D341Med (cell line): ENCODE results near the gene ADGRD2.
"Not testable (repeated sequence)": the region's sequence is repeated elsewhere in the genome, so short reads cannot be mapped to it uniquely, and the experiment has no call there.

ENCODE experiments used
- DNase-seq: peaks from one replicate; pipeline ENCODE4 v3.0.0; 2012; ENCODE audit warnings: low spot score

Gene ADGRD2, protein sequence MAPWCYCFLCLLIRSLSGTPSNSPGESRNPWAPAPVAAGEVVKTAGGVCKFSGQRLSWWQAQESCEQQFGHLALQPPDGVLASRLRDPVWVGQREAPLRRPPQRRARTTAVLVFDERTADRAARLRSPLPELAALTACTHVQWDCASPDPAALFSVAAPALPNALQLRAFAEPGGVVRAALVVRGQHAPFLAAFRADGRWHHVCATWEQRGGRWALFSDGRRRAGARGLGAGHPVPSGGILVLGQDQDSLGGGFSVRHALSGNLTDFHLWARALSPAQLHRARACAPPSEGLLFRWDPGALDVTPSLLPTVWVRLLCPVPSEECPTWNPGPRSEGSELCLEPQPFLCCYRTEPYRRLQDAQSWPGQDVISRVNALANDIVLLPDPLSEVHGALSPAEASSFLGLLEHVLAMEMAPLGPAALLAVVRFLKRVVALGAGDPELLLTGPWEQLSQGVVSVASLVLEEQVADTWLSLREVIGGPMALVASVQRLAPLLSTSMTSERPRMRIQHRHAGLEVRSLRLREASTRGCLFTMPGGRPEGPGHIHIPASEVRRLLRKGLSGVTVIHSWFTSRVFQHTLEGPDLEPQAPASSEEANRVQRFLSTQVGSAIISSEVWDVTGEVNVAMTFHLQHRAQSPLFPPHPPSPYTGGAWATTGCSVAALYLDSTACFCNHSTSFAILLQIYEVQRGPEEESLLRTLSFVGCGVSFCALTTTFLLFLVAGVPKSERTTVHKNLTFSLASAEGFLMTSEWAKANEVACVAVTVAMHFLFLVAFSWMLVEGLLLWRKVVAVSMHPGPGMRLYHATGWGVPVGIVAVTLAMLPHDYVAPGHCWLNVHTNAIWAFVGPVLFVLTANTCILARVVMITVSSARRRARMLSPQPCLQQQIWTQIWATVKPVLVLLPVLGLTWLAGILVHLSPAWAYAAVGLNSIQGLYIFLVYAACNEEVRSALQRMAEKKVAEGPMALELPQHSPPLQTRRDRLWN

DNA sequence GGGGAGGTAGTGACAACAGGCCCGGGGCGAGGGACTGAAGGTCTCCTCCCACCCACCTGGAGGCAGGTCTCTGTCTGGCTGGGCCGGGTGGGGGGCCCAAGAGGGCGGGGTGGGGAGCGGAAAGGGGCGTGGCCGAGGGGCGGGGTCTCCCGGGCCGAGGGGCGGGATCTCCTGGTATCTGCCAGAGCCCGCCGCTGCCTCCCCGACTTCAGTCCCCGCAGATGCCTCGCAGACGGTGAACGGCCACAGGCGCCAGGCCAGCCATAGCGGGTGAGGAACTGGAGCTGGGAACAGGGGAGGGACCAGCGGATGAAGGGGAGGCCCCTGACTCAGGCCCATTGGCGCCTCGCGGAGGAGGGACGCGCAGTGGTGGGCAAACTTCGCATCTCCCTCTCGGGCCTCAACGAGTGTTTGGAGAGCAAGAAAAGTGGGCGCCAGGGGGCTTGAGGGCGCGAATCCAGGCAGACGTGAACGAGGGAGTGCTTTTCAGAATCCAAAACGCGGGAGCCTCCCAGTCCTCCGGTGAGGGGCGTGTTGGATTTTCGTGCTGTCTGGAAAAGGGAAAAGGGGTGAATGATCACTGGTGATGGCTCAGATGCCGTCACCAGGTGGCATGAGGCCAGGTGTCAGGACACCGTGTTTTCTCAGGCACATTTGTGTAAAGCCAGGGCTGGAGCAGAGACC, at the start of gene ADGRD2:
Gene ADGRD2, plus strand, starts transcription at position 211 of the 684 bp plus-strand sequence. CDS start 1,216 bp downstream, outside the sequence.
- peak; percentile 37 for DNase-seq

DNA sequence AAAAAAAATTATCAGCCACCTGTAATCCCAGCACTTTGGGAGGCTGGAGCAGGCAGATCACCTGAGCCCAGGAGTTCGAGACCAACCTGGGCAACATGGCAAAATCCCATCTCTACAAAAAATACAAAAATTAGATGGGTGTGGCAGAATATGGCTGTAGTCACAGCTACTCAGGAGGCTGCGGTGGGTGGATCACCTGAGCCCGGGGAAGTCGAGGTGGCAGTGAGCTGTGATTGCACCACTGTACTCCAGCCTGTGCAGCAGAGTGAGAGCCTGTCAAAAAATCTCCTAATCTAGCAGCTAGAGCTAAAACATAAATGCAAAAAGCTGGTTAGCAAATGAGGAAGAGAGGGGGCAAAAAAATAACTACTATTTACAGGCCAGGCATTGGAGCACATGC, 47.0 kb upstream of the ADGRD2 start:
- no peak for DNase-seq

DNA sequence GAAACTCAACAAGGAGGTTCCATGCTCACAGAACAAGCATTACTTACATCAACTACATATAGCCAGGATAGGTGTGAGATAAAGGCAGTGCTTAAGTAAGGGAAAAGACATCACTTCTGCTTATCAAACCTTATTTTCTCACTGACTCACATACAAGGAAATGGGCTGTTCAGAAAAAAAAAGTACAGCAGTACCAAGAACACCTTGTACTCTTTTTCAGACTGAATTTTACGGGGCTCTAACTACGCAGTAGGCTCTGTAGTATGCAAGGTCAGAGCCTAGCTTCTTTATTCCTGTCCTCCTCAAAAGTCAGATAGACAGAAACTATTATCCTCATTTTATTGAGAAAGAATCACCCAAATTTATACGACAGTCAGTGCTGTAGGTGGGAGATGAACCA, 40.8 kb upstream of the ADGRD2 start:
- no peak for DNase-seq

DNA sequence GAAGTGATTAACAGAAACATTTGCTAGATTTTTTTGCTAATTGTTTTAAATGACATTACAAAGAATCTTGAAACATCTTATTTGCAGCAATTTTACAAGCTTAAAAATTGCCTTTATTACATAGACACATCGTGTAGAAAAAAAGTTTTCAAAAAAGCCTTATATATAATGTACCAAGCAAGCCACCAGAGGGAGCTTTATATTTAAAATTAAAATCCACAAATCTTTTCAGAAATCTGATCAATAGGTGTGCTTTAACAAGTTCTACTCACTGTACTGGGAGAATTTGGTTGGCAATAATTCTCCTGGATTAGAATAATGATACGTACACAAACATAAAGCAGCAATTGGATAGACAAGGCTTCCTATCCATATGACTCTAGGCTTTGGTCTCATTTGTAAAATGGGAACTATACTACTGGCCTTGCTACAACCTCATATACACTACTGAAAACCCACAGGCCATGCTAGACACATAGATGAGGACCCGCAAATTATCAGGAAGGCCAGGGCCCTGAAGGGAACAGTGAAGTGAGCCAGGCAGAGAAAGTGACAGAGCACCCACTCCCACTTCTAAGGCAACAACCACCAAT, 39.8 kb upstream of the ADGRD2 start:
- DNase-seq, result no peak

DNA sequence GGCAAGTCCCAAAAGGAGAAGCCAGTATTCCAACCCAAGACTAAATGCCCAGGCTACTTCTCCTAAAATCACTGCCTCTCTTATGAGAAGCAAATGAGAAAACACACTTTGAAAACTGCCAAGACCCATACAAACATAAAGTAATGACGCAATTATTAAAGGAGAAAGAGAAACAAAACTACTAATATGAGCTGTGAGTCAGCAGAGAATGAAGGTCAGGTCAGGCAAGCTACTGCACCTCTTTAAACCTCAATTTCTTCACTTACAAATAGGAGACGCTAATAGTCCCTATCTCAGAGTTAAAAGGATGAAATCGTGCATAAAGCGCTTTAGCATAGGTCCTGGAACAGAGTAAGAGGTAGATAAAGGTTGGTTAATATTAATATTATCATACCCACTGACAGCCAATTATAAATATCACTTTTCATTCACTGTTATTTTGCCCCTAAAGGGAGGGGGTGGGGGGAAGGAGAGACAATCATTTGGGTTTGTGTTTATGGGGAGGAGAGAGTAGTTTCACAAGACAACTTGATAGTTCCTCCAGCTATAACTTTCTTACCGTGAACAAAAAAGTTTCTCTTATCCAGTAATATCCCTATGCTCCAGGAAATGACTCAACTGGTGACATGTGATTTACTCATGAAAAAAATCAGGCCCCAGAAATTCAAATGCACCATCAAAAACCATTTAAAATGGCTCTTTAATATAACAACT, 38.6 kb upstream of the ADGRD2 start:
- no peak for DNase-seq

DNA sequence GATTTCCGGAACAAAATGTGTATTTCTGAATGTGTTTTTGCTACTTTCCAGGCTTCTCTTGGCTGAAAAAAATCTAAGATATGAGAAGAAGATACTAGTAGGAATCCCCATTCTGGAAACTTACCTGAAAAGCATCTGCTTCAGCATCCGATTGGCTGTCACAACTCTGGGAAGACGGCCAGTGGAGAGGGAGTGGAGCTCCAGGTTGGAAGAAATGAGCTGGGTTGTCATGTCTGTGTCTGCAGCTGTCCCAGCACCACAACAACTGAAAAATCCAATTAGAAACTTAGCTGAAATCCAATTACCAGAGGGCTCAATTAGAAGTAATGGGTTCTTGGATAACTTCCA, 38.0 kb upstream of the ADGRD2 start:
- DNase-seq, result no peak

DNA sequence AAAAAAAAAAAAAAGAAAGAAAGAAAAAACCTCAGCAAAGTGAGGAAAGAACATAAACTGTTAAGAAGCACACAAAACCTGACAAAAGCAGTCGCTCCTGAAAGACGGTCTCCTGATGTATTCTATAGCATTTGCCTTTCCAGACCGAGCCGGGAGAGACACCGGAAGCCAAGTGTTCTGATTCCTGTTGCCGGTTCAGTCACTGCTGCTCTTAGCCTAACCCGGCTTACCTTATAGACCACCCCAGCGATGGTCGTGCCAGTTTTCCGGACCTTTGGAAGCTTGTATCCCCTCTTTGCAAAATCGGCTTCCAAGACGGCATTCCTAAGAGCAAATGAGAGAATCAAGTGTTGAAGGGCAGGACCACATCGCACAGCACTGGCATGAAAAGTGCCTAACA, 35.6 kb upstream of the ADGRD2 start:
- DNase-seq, result no peak

DNA sequence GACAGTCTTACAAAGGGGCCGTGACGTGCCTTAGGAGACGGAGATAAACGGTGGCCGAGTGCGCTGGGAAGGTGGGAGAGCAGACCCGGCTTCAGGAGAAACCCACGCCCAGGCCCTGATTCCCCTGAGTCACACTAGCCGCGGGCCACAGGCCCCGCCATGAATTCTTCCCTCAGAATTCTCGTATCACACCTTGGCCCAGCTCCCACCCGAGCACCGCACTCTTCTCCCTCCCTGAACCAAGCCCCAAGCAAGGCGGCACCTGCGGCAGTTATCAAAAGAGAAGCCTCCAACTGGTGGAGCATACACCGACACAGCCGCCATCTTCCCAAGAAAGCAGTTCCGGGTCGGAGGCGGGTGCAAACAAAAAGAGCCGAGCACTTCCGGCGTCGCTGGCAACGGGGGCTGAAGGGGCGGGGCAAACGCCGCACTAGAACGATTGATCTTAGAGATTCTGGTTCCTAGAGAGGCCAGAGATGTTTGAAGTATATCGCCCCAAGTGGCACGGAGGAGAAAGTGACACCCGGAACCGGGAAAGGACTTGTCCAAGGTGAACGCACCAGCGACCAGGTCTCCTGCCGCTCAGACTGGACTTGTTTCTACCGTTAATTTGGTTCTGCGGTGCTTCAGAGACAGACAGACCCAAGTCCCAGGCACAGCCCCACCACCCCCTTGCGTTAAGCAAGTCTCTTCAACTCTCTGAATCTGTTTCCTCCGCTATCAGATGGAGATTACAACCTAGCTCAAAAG, 35.0 kb upstream of the ADGRD2 start, which contains the start of gene PSMB7:
Gene PSMB7, minus strand, starts transcription at position 341 of the 750 bp plus-strand sequence. Its CDS starts 17 bp downstream, at position 324.
- peak; percentile 95 for DNase-seq

DNA sequence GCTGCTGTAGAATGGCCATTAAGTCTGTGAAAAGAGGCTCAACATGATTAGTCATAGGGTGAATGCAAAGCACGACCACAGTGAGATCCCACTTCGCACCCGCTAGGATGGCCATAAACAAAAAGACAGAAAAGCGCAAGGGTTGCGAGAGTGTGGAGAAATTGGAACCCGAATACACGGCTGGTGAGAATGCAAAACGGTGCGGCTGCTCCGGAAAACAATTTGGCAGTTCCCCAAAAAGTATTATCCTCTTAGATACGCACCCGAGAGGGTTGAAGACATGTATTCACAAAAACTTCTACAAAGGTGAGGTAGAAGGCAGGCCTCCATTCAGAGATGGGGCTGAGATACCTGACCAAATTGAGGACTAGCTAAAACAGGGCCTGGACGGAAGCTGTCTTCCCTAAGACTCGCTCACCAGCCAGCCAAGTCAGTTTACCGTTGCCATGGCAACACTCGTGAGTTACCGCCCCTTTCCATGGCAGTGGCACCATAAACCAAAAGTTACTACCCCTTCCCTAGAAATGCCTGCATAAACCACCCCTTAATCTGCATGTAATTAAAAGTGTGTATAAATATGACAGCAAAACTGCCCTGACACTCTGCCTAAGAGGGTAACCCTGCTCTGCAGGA, 34.3 kb upstream of the ADGRD2 start:
- DNase-seq, result no peak

DNA sequence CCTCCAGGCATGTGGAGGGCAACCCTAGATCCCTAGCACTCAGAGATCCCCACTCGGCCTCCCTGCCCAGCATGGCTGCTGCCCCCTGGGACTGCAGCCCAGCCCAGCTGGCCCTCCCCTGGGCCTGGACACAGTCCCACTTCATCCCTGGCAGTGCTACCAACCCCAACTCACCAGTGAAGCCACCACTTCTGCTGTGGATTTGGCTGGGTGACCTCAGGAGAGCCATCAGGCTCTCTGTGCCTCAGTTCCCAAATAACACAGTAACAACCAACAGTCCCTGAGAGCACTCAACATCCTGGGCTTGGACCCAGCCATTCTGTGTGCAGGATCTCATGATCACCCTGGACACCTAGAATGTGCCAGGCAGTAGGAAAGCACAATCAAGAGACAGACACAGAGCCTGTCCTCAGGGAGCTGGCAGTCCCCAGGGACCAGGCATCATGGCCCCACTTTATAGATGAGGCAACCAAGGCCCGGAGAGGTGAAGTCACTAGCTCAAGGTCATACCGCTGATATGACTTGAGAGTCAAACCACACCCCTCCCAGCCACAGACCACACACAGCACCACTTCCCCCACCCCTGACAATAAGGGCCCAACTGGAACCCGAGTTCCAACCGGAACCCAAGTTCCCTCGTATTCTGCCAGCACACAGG, 30.3 kb upstream of the ADGRD2 start:
- DNase-seq, result no peak

DNA sequence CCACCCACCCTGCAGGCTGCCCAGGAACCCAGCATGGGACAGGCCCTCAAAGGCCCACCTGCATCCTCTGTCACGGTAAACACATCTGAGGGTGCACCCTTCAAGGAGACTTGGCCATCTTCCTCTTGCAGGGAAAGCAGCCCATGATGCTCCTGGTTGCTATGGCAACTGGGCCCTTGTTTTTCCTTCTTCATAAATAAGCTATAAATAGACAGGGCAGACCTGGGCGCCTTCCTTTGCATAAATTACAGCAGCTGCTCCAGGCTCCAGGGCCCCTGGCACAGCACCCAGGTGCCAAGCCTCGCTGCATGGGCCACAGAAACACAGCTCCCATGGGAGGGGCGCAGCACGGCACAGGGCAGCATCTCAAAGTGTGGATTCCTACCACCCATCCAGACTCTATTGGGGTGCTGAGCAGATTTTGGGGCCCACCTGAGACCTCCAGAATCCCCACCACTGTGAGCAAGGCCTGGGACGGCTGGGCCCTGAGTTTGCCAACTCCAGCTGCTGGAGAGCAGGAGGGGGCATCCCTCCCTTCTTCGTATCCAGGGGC, 29.2 kb upstream of the ADGRD2 start:
- no peak for DNase-seq

DNA sequence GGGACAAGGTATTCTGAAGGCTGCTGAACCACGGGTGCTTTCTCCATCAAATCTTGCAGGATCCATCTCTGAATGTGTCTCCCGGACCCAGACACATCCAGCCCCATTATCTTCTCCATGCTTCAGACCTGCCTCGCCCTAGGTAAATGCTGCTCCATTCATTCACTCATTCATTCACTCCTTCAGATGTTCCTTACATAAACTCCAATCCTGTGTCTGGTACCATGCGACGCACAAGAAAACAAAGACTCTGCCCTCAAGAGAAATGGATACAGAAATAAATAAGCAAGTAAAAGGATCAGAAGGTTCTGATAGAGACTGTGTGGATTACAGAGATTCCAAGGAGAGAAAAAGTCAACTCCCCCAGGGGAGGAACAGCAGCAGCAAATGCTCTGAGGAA, 27.1 kb upstream of the ADGRD2 start:
- no peak for DNase-seq

DNA sequence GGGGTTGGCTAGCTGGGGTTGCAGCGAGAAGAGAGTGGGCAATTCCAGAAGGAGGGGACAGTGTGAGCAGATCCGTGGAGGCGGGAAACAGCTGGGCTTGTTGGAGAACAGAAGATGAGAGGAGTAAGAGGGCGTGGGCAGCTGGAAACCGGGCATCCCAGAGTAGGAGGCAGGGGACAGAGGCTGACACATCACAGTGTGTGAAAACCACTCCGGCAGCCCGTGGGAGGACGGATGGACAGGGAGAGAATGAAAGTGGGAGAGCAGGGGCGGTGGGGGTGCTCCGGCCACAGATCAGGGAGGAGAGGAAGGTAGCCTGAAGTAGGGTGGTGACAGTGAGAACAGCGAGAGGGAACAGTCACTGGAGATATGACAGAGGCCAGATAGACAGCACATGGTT, 26.7 kb upstream of the ADGRD2 start:
- DNase-seq, result no peak

DNA sequence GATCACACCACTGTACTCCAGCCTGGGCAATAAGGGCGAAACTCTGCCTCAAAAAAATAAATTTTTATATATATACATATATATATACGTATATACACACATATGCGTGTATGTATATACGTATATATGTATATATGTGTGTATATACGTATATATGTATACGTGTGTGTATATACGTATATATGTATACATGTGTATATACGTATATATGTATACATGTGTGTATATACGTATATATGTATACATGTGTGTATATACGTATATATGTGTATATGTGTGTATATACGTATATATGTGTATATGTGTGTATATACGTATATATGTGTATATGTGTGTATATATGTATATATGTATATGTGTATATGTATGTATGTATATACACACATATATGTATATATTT, 24.5 kb upstream of the ADGRD2 start:
- DNase-seq, result not testable (repeated sequence)

DNA sequence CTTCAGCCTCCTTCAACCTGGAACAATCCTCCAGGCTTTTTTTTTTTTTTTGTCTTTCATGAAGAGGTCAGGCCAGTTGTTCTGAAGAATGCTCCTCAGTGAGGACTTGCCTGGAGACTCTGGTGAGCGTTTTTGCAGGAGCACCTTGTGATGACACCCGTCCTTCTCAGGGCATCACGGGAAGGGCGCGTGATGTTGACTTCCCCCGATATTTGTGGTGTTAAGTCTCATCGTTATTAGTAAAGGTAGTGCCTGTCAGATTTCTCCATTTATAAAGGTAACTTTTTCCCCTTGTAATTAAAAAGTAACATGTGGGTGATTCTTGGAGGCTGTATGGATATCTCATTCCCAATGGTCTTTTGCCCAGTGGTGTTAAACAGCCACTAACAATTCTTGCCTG, 23.9 kb upstream of the ADGRD2 start:
- DNase-seq, result no peak

DNA sequence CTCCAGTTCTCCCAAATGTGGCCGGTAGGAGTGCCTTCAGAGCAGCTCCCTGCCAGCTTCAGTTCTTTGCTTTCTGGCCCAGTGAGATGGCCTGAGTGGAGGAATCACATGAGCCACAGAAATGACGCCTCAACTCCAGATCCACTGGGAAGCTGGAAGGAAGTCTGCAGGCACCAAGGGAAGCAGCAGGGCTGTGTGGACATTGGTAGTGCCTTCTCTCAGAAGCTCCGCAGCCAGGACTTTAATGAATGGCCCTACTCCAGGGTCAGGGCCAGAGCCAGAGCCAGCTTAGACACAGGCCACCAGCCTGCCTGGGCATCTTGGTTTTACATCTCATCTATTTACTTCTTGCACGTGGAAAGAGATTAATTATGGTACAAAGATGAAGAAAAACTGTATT, 23.0 kb upstream of the ADGRD2 start:
- DNase-seq, result no peak

DNA sequence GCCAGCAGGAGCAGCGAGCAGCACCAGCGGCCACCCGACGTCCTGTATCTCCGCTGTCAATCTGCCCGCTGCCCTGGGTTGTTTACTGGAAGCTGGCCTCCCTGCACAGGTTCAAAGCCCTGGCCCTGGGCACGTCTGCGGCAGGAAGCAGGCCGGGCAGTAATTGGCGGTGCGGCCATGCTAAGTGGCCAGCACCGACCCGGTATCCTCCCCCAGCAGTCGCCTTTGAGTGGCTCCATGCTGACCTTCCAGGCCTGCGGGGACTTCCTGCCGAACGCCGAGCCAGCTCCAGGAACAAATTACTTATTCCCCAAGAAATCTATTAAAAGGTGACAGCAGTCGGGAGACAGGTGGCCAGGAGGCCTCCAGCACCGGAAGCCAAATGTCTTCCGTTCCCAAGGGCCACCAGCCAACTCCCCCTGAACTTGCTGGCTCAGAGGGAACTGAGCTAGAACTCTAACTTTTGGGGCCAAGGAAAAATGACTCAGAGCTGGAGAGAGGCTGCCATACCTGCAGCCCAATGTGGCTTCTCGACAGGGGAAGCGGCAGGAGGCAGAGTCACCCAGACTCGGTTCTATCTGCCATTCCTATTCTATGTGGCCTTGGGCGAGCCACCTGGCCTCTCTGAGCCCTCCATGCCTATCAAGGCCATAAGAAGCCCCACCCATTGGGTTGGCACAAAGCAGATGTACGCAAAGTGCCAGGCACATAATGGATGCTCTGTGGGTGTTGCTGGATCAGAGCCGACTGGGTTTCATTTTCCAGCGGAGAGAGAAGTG, 21.3 kb upstream of the ADGRD2 start:
- no peak for DNase-seq

DNA sequence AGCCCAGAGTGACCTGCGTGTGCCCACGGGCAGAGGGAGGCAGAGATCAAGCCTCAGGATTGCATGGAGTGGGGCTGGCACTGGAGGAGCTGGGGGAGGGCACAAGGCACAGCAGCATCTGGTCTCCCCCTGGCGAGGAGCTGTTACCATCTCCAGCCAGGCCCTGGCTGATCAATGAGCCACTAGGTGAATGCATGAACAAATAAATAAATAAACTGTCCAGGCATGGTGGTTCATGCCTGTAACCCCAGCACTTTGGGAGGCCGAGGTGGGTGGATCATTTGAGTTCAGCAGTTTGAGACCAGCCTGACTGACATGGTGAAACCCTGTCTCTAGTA, 20.8 kb upstream of the ADGRD2 start:
- DNase-seq, result no peak

DNA sequence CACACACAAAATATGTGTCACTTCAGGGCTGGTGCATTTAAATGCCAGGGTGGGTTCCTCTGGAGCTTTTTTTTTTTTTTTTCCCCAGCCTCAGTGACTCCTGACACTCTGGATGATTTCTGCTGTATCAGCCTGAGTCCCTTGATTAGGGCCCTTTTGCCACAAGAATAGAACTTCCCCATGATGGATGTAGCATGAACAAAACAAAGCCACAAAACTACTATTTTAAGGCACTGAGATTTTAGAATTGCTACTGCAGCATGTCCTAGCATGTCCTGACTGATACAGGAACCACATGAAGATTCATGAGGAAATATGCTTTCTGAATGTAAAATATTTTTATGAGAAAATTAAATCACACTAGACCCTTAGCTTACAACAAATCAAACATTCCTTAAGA, 13.9 kb upstream of the ADGRD2 start:
- no peak for DNase-seq
